HG02884 (cell line): ENCODE data around the gene C6orf15.

Experiments used
- ATAC-seq: cut with Tn5 transposase; IDR thresholded peaks from one replicate; pipeline ENCODE4 v1.9.1; 2021; ENCODE audit warnings: mild to moderate bottlenecking, moderate library complexity; ENCODE audit not compliant: unreplicated experiment

C6orf15 gene

GRCh38 chr6:31110825-31111582 is 1.4 kb downstream of the C6orf15 start:
- no peak for ATAC-seq

GRCh38 chr6:31107052-31107451 is 5.3 kb downstream of the C6orf15 start:
- no peak for ATAC-seq

- ATAC-seq: no peak
Observed at GRCh38 chr6:31103136-31103535, 9.2 kb downstream of the C6orf15 start.

- no peak for ATAC-seq
Observed at GRCh38 chr6:31098449-31098938, 13.9 kb downstream of the C6orf15 start.

GRCh38 chr6:31096656-31097055 is 15.7 kb downstream of the C6orf15 start:
- no peak for ATAC-seq

- ATAC-seq: no peak
Observed at GRCh38 chr6:31096215-31096614, 16.2 kb downstream of the C6orf15 start.

- no peak for ATAC-seq
Observed at GRCh38 chr6:31094389-31094881, 17.9 kb downstream of the C6orf15 start.

- ATAC-seq: no peak
Observed at GRCh38 chr6:31092769-31093505, 19.4 kb downstream of the C6orf15 start.

GRCh38 chr6:31092238-31092637 is 20.1 kb downstream of the C6orf15 start:
- no peak for ATAC-seq

- ATAC-seq: no peak
Observed at GRCh38 chr6:31091680-31092079, 20.7 kb downstream of the C6orf15 start.

GRCh38 chr6:31090973-31091364 is 21.4 kb downstream of the C6orf15 start:
- no peak for ATAC-seq

- no peak for ATAC-seq
Observed at GRCh38 chr6:31090275-31090972, 22.0 kb downstream of the C6orf15 start.

GRCh38 chr6:31087494-31088089 is 24.8 kb downstream of the C6orf15 start:
- ATAC-seq: no peak

- ATAC-seq: no peak
Observed at GRCh38 chr6:31086788-31087440, 25.5 kb downstream of the C6orf15 start.

- ATAC-seq: no peak
Observed at GRCh38 chr6:31083742-31084354, 28.5 kb downstream of the C6orf15 start.

- ATAC-seq: no peak
Observed at GRCh38 chr6:31081872-31082271, 30.5 kb downstream of the C6orf15 start.

- ATAC-seq: no peak
Observed at GRCh38 chr6:31079656-31080261, 32.6 kb downstream of the C6orf15 start.

GRCh38 chr6:31076611-31077010 is 35.8 kb downstream of the C6orf15 start:
- ATAC-seq: no peak

GRCh38 chr6:31075528-31075927 is 36.8 kb downstream of the C6orf15 start:
- no peak for ATAC-seq

- ATAC-seq: no peak
Observed at GRCh38 chr6:31074401-31074800, 38.0 kb downstream of the C6orf15 start.
